HG02610 (cell line): ENCODE results near the gene CACNG7.

Experiments used
- ATAC-seq: cut with Tn5 transposase; IDR thresholded peaks from one replicate; pipeline ENCODE4 v1.9.1; 2021; ENCODE audit warnings: mild to moderate bottlenecking, moderate library complexity; ENCODE audit not compliant: unreplicated experiment

The CACNG7 gene

GRCh38 chr19:53878776-53879139 is 30.3 kb upstream of the CACNG7 start:
- ATAC-seq = no peak

DNA sequence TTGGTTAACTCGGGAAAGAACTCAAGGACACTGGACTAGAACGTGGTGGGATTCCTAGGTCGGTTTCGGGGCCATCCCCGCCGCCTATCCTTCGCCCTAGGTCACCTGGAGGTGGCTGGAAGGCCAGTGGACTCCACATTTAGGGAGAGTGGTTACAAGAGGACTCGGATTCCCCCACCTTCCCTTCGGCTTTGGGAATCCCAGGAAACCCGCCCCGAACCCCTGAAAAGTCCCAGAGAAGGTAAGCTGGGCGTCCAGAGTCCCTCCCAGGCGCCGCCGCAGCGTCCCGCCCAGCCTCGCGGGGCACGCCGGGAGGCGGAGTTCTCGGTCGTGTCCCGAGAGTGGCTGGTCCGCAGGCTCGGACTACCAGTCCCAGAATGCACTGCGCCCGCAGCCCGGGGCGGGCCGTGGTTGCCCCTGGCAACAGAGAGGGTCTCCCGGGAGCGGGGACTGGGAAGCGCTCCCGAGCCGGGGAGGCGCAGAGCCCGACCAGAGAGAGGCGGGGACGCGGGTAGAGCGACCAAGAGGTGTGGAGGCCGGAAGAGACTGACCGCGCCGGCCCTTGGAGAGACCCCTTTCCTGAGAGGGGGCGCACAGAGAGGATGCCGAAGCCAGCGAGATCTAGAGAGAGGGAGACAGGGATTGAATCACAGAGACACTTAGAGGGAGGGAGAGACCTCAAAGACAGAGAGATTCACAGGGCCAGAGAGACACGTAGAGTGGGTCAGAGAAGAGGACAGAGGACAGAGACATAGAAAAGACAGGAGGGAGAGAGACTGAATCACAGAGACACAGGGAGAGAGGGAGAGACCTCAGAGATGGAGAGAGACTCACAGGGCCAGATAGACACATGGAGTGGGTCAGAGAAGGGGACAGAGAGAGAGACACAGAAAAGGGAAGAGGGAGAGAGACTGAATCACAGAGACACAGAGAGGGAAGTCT is 29.7 kb upstream of the CACNG7 start:
- peak; percentile 92 for ATAC-seq

DNA sequence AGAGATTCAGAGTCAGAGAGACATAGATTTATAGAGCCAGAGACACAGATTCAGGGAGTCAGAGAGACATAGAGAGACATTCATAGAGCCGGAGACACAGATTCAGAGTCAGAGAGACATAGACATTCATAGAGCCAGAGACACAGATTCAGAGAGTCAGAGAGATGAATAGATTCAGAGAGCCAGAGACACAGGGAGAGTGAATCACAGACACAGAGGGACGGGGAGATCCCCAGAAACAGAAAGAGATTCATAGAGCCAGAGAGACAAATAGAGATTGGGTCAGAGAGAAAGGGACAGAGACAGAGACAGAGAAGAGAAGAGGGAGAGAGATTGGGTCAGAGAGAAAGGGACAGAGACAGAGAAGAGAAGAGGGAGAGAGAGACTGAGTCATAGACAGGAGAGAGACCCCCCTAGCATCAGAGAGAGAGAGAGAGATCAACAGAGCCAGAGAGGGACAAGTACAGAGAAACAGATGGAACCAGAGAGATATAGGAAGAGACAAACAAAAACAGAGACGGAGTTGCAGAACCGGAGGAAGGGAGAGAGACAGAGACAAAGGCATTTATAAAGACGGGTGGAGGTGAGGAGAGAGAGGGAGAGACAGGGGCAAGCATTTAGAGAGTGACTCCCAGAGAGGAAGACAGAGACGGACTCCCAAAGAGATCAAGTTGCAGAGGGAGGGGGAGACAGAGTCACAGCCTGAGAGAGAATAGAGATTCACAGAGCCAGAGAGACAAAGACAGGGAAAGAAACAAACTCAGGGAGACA is 28.2 kb upstream of the CACNG7 start:
- ATAC-seq = no peak

DNA sequence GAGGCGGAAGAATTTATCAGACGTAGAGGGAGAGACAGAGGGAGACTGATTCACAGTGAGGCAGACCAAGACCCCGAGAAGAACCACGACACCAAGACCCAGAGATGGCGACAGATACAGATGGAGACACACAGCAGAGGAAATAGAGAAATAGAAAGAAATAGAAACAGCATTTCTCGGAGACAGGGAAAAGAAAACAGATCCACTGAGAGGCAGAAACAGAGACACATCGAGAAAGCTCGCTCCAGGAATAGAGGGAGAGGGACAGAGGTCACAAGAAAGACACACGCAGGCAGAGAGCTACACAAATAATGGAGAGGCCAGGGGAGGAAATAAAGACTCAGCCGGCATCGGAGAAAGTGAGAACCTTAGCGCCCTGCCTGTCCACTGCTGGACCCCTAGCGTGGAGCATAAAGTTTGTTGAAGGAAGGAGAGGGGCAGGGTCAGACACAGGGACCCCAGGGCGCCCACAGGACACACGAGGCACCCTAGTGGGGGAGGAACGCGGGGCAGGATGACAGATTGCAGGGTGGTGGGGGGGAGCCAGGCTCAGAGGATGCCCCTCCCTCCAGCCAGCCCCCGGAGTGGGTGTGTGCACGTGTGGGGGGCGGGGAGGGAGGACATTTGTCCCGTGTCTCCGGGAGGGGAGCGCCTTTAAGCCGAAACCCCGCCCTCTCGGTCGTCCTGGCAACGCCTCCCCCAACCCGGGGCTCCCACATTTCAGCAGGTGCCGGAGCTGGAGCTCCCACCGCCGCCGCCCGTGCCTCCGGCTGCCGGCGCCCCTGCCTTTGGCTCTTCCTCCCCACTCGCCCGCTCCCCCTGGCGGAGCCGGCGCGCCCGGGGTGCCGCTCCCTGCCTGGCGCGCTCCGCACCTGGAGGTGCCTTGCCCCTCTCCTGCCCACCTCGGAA is 27.3 kb upstream of the CACNG7 start, which contains the start of gene PRKCG:
PRKCG (plus strand) TSS at position 716 of the 909 bp plus-strand sequence. CDS start 298 bp downstream, outside the sequence.
- no peak for ATAC-seq

DNA sequence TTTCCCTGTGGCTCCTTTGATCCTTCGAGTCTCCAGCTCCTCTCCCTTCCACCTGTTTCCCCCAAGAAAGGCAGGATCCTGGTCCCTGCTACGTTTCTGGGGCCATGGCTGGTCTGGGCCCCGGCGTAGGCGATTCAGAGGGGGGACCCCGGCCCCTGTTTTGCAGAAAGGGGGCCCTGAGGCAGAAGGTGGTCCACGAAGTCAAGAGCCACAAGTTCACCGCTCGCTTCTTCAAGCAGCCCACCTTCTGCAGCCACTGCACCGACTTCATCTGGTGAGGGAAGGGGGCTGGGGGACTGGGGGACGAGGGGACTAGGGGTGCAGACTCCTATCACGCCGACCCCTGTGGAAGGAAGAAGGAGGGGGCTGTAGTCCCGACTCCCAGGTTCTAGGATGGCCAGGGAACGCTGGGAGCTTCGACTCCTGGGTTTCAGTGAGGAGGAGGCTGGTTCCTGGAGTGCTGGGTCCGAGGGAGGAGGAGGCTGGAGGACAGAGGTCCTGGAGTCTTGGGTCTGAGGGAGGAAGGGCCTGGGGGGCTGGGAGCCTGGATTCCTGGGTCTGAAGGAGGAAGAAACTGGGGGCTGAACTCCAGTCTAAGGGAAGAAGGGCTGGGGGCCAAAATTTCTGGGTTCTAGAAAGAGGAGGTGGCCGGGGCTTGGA is 26.6 kb upstream of the CACNG7 start:
- ATAC-seq = no peak

DNA sequence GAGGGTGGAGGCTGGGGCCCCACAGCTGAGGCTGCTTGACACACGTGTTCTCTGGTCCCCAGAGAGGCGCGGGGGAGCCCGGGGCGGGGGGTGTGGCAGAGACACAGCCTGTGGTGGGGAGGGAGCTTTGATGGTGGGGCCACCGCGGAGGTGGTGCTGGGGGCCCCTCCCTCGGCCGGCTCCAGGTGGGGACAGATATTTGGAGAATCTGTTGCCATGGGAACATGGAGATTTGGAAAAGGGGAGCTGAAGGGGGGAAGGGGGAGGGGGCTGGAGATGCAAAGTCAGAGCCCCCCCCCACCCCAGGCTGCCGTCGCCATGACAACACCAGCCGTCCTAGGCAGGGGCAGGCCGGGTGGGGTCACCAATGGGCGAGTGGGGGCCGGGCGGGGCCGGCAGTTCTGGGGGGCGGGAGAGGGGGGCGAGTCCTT is 25.8 kb upstream of the CACNG7 start:
- no peak for ATAC-seq

DNA sequence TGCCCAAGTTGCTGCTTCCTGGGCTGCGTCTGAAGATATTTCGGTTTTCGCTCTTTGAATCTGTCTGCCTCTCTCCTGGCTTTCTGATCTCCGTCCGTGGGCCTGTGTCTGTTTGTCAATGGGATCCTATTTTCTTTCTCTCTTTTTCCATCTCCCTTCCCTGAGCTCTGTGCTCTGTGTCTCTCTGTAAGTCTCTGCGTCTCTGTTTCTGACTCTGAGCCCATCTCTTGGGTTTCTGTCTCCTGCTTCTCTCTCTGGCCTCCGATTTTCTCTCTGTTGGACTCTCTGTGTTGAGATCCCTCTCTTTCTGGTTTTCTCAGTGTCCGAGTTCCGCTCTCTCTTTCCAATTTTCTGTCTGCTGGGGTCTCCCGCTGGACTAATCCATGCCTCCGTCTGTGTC is 25.3 kb upstream of the CACNG7 start:
- ATAC-seq = no peak

GRCh38 chr19:53884256-53884655 is 24.8 kb upstream of the CACNG7 start:
- ATAC-seq = no peak

DNA sequence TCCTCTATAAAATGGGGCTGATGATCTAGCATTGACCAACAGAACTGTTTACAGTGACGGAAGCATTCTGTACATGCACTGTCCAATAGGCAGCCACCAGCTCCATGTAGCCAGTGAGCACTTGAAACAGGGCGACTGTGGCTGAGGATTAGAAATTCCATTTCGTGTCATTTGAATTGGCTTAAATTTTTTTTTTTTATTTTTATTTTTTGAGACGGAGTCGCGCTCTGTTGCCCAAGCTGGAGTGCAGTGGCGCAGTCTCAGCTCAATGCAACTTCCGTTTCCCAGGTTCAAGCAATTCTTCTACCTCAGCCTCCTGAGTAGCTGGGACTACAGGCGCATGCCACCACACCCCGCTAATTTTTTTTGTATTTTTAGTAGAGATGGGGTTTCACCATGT is 24.0 kb upstream of the CACNG7 start:
- no peak for ATAC-seq

- ATAC-seq = no peak
Observed at GRCh38 chr19:53892301-53892980, 16.6 kb upstream of the CACNG7 start.

- no peak for ATAC-seq
Observed at GRCh38 chr19:53892981-53893325, 16.1 kb upstream of the CACNG7 start.

- no peak for ATAC-seq
Observed at GRCh38 chr19:53894707-53895106, 14.4 kb upstream of the CACNG7 start.

DNA sequence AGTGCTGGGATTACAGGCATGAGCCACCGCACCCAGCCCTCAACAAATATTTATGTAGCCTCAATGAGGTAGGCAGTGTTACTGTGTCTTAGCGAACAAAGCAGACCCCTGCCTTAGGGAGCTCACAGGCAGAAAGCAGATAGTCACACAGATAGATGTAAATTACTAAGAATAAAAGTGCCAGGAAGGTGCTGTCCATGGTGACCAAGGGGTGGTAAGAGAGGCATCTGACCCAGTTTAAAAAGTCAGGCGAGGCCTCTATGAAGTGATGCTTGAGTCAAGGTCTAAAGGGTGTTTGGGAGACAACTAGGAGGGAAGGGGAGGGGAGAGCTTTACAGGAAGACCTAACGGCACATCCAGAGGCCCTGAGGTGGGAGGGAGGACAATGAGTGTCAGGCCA is 12.4 kb upstream of the CACNG7 start:
- ATAC-seq = no peak

DNA sequence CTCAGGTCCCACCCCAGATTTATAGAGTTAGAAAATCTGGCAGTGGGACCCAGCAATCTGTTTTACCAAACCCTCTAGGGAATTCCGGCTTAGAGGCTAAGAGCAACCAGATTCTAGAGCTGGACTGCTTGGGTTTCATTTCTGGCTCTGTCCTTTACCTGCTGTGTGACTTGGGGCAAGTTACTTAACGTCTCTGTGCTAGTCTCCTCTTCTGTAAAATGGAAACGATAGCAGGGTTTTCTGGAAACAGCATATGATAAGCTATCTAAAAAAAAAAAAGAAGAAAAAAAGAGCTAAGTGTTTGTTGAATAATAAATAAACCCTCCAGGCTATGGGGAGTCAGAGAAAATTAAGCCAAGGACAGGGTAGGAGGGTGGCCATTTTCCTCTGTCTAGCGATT is 11.6 kb upstream of the CACNG7 start:
- ATAC-seq = no peak

- ATAC-seq = no peak
Observed at GRCh38 chr19:53898166-53898565, 10.9 kb upstream of the CACNG7 start.

DNA sequence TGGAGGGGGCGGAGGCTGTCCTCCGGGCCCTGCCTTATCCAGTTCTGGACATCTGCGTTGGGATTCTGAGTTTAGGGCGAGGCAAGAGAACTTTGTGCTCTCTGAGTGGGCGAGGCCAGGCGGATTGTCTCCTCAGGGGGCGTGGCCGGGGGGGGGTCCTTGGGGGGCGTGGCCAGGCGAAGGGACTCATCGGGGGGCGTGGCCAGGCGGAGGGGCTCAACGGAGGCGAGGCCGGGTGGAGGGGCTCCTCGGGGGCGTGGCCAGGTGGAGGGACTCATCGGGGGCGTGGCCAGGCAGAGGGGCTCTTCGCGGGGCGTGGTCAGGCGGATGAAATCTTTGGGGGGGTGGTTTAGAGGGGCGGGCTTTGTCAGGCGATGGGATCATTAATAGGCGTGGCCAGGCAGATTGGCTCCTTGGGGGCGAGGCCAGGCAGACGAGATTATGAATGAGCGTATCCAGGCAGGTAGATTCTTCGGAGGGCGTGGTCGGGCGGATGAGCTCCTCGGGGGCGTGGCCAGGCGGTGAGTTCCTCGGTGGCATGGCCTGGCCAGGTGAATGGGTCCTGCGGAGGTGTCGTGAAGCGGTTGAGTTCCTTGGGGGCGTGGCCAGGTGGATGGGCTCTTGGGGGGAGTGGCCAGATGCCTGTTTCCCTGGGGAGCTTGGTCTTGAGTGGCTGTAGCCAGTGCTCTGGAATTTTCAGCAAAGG is 10.3 kb upstream of the CACNG7 start:
- no peak for ATAC-seq

- no peak for ATAC-seq
Observed at GRCh38 chr19:53900191-53900860, 8.8 kb upstream of the CACNG7 start.

- no peak for ATAC-seq
Observed at GRCh38 chr19:53903055-53903680, 5.9 kb upstream of the CACNG7 start.
